ENCODE measurements around the gene FRYL.

- TF ChIP-seq CTCF (conservative IDR thresholded peaks at IDR 0.05; ENCODE audit: low read depth, low read length) (no peak), EZH2 (IDR thresholded peaks at IDR 0.05; ENCODE audit: low read length, unreplicated experiment) (no peak), EZH2phosphoT487 (IDR thresholded peaks at IDR 0.05; ENCODE audit: borderline replicate concordance, low read length) (no peak)
Observed at GRCh38 chr4:48669086-48669485, 111.0 kb downstream of the FRYL start.

All from PC-3 (cell line).